Hematopoietic multipotent progenitor cell treated with erythropoietin and hydrocortisone succinate and interleukin-3 and kit ligand, for 4 days (in vitro differentiated cells): ENCODE results near the gene CHST11.
A peak's percentile ranks its signal among the peaks of the same experiment; 100 is the strongest.
"Not testable (repeated sequence)": the region's sequence is repeated elsewhere in the genome, so short reads cannot be mapped to it uniquely, and the experiment has no call there.

ENCODE experiments used
- DNase-seq: peaks from one replicate; pipeline ENCODE4 v3.0.0-alpha.2; 2015

CHST11 gene

GRCh38 chr12:104611671-104612070, 154.9 kb downstream of the CHST11 start:
- no peak for DNase-seq

GRCh38 chr12:104613372-104613771, 156.6 kb downstream of the CHST11 start:
- DNase-seq: not testable (repeated sequence)

GRCh38 chr12:104615048-104615561, 158.4 kb downstream of the CHST11 start:
- no peak for DNase-seq

- no peak for DNase-seq
These were observed 161.9 kb downstream of the CHST11 start for GRCh38 chr12:104618691-104619090.

GRCh38 chr12:104619305-104619704, 162.6 kb downstream of the CHST11 start:
- DNase-seq: no peak

GRCh38 chr12:104620837-104621531, 164.2 kb downstream of the CHST11 start:
- peak; percentile 66 for DNase-seq

GRCh38 chr12:104622928-104623327, 166.2 kb downstream of the CHST11 start:
- no peak for DNase-seq

GRCh38 chr12:104623883-104624282, 167.1 kb downstream of the CHST11 start:
- DNase-seq: no peak

- DNase-seq: no peak
These were observed 167.8 kb downstream of the CHST11 start for GRCh38 chr12:104624529-104624928.

GRCh38 chr12:104626069-104626837, 169.5 kb downstream of the CHST11 start:
- DNase-seq: no peak

- no peak for DNase-seq
These were observed 170.7 kb downstream of the CHST11 start for GRCh38 chr12:104627231-104627989.

GRCh38 chr12:104627990-104628830, 171.5 kb downstream of the CHST11 start:
- no peak for DNase-seq

- DNase-seq: no peak
These were observed 172.0 kb downstream of the CHST11 start for GRCh38 chr12:104628831-104629135.

- DNase-seq: no peak
These were observed 173.5 kb downstream of the CHST11 start for GRCh38 chr12:104630230-104630670.

- DNase-seq: no peak
These were observed 175.1 kb downstream of the CHST11 start for GRCh38 chr12:104631867-104632266.

GRCh38 chr12:104632724-104633201, 176.0 kb downstream of the CHST11 start:
- DNase-seq: no peak

- DNase-seq: no peak
These were observed 177.3 kb downstream of the CHST11 start for GRCh38 chr12:104634044-104634443.

- DNase-seq: no peak
These were observed 178.1 kb downstream of the CHST11 start for GRCh38 chr12:104634852-104635251.

GRCh38 chr12:104635607-104636343, 179.0 kb downstream of the CHST11 start:
- DNase-seq: no peak

GRCh38 chr12:104636496-104636895, 179.7 kb downstream of the CHST11 start:
- no peak for DNase-seq

GRCh38 chr12:104637604-104638003, 180.9 kb downstream of the CHST11 start:
- peak; percentile 35 for DNase-seq
